Mesenteric fat pad (tissue), 1 donor: ENCODE data around the gene CSE1L. TPM values are rescaled to one million over a fixed set of nuclear protein-coding genes. Genes with fewer than 3 reads are reported as not detected.
"Not testable (repeated sequence)": the region's sequence is repeated elsewhere in the genome, so short reads cannot be mapped to it uniquely, and the experiment has no call there.

Source experiments
- DNase-seq: peaks from one replicate; pipeline ENCODE4 v3.0.0-alpha.2; 2020; ENCODE audit warnings: low spot score
- long read RNA-seq: library from polyadenylated mRNA; unstranded; transcript quantifications from one replicate; pipeline ENCODE4 v2.0.0, GENCODE V29; 2020
- total RNA-seq: library from RNA; stranded (reverse); fragmentation: NEBNext Ultra II Directional; extraction: Animal tissue kit (Norgen Biotek cat#: 25700); gene quantifications from one replicate; pipeline ENCODE4 v1.2.1, GENCODE V29; 2021
- donor health status: DM: yes; HTN: yes; CAD: no.

Gene CSE1L, protein sequence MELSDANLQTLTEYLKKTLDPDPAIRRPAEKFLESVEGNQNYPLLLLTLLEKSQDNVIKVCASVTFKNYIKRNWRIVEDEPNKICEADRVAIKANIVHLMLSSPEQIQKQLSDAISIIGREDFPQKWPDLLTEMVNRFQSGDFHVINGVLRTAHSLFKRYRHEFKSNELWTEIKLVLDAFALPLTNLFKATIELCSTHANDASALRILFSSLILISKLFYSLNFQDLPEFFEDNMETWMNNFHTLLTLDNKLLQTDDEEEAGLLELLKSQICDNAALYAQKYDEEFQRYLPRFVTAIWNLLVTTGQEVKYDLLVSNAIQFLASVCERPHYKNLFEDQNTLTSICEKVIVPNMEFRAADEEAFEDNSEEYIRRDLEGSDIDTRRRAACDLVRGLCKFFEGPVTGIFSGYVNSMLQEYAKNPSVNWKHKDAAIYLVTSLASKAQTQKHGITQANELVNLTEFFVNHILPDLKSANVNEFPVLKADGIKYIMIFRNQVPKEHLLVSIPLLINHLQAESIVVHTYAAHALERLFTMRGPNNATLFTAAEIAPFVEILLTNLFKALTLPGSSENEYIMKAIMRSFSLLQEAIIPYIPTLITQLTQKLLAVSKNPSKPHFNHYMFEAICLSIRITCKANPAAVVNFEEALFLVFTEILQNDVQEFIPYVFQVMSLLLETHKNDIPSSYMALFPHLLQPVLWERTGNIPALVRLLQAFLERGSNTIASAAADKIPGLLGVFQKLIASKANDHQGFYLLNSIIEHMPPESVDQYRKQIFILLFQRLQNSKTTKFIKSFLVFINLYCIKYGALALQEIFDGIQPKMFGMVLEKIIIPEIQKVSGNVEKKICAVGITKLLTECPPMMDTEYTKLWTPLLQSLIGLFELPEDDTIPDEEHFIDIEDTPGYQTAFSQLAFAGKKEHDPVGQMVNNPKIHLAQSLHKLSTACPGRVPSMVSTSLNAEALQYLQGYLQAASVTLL
- total RNA-seq = 41.6 TPM
- long read RNA-seq, transcript CSE1L-201 (25 exons, 3,553 nt) = major isoform, 6 of 21 reads
- long read RNA-seq, partial matches to known transcripts = 11 of 21 reads
- long read RNA-seq, other reads (novel, unspliced or antisense) = 4 of 21 reads

DNA sequence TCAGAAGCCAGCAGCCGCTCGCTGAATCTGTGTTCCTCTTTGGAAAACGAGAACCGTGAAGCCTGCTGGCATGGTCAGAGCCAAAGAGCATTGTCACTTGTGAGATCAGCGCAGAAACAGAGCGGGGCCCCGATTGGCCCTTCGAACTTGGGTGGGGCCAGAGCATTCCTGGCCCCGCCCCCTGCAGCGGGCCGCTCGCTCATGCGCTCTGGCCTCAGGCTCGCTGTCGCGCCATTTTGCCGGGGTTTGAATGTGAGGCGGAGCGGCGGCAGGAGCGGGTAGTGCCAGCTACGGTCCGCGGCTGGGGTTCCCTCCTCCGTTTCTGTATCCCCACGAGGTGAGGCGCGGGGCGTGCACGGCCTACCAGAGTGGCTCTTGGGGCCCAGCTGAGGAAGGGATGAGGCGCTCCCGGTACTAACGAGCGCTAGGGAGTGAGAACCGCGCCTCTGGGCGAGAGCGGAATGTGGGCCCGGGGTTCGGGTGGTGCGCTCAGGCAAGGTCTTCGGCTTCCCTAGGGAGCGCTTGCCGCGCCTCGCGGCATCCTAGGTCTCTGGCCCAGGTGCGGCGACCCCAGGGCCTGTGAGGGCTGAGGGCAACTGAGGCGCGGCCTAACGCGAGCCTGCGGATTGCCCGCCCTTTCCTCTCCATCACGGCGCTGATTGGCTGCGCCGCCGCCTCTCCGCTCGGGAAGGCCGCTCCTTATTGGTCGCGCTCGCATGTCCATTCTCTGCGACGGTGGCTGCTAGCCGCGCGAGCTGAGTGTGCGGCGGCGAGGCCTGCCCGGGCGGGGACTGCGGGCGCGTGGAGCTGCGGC is at the start of gene CSE1L:
CSE1L (plus strand) TSS at position 226 of the 814 bp plus-strand sequence. CDS start 12,152 bp downstream, outside the sequence.
- DNase-seq = peak; percentile 98

DNA sequence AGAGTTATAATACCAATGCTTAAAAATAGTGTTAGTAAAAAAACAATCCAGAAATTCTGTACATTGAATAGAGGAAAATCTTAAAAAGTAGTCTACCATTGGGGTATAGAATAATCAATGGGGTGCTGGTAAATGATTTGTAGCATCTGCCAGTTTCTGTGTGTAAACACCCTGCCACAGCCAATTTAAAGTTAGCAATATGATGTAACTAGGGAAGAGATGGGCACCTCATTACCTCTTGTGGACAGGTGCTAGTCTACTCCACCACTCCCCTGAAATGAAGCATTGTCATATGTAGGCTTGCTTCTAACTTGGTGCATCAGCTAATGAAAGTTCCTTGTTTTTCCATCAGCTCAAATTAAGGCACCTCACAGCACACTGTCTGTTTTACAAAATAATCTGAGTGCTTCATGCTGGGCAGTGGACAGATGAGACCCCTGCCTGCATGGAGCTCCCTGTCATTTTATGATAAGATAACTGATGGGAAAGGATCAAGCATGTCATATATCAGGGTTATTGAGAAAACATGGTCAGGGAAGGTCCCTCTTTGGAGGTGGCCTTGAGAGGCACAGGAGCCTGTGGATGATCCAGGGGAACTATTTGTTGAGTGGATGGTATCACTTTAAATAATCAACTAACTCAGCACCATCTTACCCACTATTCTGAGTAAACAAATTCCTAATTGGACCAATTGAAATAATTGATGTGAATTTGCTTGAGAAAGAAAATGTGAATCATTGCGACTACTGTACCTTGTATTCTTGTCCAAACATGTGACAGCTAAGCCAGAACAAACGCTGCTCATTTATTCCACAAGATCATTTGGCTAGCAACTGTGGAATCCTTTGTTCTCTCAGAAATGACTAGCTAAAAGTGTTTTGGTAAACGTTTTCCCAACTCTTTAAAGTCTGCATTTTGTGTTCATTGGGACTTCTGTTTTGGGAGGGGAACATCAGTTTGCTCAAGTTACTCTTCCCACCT is 45.9 kb upstream of the CSE1L start:
- no peak for DNase-seq

DNA sequence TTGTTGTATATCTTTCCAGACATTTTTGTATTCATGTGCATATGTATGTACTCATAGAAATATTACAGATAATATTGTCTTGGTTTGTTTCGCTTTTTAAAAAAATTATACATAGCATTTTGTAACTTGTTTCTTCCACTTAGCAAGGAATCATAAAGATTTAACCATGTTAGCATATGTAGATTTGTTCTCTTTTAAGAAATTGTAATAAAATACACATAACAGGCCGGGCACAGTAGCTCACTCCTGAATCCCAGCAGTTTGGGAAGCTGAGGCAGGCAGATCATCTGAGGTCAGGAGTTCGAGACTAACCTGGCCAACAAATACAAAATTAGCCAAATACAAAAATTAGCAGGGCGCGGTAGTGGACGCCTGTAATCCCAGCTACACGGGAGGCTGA is 44.4 kb upstream of the CSE1L start:
- no peak for DNase-seq

DNA sequence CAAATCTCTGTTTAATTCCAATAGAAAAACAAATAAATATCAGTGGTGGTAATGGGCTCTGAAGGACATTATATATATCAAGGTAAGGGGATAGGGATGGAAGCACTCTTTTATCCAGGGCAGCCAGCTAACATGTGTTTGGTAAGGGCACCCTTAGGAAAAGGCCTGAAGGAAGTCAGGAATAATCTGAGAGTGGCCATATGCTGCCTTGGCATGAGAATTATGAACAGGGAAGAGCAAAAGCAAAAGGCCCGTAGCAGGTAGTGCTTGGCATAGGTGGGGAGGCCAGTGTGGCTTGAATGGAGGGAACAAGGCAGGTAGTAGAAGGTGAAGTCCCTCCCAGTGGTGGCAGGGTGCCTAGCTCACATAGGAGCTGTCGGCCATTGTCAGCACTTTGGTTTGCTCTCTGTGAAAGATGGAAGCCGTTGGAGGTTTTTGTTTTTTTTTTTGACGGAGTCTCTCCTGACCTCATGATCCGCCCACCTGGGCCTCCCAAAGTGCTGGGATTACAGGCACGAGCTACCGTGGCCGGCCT is 39.6 kb upstream of the CSE1L start:
- no peak for DNase-seq

DNA sequence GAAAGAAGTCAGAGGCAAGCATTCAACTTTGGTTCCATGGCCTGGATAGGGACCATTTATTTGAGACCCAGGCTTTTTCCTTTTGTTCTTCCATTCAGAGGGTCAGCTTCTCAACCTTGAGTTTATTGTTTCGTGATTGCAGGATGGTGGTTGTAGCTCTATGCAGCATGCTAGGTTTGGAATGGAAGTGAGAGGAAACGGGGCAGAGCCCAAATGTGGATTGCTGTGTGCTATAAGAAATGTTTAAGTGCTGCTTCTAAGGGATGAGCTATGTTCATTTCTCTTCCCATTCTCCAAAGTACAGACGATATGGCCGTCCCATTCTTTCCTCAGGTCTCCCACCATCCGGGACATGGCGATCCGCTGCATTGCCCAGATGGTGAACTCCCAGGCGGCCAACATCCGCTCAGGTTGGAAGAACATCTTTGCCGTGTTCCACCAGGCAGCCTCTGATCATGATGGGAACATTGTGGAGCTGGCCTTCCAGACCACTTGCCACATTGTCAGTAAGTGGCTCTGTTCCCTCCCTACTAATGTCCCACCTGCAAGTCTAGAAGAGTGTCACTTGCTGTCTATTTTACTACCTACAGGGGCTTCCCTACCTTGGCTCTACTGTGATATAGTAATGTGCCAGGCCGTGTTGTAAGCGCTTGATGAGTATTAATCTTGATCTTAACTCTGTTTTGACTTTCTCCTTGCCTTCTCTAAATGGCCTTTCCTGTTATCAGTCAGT is 36.0 kb upstream of the CSE1L start:
- DNase-seq = no peak

DNA sequence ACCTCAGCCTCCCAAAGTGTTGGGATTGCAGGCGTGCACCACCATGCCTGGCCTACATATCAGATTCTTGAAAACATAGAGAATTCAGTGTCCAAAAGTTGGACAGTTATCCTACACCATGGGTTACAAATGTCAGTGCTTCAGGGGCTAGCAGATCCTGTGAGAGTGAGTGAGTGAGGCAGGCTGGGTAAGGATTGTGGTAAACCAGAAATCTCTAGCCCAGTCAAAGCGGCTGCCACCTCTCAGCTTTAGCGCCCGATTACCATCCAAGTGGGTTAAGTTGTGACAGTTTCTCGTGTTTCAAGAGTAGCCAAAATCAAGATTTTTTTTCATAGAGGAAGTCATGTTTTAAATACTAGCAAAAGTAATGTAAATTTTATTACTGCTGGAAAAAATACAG is 21.9 kb upstream of the CSE1L start:
- no peak for DNase-seq

DNA sequence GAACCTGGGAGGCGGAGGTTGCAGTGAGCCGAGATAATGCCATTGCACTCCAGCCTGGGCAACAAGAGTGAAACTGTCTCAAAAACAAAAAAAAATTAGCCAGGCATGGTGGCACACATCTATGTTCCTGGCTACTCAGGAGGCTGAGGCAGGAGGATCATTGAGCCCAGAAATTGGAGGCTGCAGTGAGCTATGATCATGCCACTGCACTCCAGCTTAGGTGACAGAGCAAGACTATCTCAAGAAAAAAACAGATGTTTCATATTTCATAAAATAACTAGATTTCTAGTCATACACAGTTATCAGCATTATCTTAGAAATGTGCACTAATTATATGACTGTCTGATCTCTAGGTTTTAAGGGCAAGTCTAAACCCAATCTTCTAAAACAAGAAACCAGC is 17.9 kb upstream of the CSE1L start:
- not testable (repeated sequence) for DNase-seq

DNA sequence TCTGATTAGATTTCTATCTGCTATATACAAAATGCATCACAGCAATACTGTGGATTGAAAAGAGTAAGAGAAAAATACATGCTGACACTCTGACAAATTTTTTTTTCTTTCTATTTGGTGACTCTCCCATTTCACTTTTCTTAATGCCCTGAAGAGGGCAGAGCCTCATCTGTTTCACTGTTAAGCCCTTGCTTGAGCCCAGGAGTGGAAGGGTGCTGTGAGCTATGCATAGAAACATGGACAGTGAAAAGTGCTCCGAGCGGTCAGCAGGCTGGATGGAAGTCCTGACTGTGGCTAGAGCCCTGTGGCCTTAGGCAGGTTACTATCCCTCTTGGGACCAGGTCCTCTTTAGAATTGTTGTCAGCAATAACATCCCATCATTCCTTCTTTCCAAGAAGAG is 17.4 kb upstream of the CSE1L start:
- DNase-seq = no peak

DNA sequence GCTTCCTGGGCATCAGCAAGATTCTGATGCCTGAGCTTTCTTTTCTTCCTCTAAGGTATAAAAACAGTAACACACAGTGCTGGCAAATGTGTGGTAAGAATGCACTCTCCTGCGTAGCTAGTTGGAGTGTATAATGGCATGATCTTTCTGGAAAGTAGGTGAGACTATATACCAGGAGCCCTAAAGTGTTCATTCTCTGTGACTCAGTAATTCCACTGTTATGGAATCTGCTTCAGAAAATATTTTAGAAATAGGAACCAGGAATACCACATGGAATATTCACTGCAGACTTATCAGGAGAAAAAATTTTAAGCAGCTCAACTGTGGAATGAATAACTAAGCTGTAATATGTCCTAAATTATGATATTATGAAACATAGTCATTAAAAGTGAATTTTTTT is 16.9 kb upstream of the CSE1L start:
- DNase-seq = no peak

DNA sequence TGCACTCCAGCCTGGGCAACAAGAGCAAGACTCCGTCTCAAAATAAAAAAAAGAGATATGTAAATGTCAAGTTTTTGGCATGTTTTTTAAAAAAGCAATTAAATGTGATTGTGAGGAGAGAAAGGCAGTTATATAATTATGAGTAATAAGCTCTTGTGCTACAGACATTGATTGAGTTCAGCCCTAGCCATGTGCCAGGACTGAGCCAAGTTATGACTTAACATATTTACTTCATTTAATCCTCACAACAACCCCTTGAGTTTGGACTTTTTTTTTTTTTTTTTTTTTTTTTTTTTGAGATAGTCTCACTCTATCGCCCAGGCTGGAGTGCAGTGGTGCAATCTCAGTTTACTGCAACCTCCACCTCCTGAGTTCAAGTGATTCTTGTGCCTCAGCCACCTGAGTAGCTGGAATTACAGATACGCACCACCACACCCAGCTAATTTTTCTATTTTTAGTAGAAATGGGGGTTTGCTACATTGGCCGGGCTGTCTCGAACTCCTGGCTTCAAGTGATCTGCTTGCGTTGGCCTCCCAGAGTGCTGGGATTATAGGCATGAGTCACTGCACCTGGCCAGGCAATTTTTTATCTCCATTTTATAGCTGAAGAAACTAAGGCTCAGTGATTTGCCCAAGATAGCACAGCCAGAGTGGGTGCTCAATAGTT is 15.0 kb upstream of the CSE1L start:
- DNase-seq = no peak

DNA sequence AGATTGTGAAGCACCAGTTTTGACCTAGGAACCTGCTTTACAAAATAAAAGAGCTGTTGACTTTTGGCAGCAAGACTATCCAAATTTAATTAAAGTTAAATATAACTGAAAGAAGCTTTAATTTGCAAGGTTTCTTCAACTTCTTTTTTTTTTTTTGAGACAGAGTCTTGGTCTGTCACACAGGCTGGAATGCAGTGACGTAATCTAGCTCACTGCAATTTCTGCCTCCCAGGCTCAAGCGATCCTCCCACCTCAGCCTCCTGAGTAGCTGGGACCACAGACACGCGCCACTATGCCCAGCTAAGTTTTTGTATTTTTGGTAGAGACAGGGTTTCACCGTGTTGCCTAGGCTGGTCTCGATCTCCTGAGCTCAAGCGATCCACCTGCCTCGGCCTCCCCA is 13.7 kb upstream of the CSE1L start:
- no peak for DNase-seq

DNA sequence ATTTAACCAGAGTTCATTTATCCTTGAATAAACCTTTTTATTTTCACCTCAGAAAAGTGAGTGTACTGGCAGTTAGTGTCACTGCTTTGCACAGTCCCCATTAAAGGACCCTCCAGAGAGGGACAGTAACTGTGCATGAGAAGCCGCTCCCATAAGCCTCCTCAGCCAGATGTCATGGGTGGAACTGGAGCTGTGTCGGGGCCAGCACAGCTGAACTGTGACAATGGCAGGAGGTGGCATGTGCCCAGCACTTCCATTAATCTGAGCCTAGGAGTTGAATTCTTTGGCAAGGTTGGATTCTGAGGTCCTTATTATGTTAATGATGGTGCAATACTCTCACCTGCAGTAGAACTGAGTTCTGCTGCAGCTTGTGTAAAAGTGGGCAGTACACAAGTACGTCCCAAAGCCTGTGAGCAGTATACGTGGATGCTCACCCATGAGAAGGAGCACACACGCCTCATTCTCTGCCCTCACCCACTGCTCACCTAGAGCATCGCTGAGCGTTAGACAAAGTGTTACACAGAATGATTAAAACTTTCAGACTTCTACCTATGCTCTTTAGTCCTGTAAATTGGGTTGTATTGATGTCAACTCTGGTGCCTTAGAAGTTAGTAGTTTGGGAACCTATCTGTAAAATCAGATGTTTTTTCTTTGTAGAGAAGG is 11.9 kb upstream of the CSE1L start:
- no peak for DNase-seq

DNA sequence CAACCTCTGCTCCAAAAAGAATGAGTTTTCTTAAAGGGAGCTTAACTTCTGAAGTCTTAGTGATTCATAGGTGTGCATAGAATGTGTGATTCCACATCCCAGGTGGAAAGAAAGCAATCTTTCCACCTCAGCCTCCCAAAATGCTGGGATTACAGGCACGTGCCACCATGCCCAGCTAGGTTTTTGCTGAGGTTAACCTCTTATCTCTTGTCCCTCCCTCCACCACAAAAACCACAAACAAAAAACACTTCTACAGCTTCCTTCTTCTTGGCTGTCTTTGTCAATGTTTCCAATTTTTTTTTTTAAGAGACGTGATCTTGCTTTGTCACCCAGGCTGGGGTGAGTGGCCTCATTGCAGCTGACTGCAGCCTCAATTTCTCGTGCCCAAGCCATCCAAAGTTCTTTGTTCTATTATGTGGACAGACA is 8.1 kb upstream of the CSE1L start:
- DNase-seq = no peak

DNA sequence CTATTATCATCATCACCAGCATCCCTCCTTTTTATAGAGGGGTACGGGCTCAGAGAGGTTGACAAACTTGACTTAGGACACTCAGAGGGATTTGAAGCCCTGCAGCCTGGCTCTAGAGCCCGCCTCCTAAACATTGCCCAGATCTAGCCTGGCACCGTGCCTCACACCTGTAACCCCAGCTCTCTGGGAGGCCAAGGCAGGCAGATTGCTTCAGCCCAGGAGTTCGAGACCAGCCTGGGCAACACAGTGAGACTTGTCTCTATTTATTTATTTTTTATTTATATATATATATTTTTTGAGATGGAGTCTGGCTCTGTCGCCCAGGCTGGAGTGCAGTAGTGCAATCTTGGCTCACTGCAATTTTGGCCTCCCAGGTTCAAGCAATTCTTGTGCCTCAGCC is 6.3 kb upstream of the CSE1L start:
- no peak for DNase-seq

DNA sequence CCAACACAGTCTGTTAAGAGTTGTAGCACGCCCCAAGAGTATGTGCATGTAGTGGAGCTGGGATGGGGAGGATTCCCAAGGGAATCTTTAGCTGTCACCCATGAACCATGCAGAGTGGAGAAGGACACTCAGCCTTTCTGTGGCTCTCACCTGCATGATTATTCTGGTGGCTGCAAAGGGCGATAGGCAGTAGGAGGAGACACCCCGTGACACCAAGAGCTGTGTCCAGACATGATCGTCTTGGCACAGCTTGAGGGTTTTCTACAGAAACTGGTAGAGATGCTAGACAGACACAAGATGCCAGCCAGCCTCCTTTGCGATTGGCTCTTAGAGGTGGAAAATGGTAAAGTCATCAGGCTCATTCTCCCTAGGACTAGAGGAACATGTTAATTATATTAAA is 3.1 kb upstream of the CSE1L start:
- DNase-seq = no peak

DNA sequence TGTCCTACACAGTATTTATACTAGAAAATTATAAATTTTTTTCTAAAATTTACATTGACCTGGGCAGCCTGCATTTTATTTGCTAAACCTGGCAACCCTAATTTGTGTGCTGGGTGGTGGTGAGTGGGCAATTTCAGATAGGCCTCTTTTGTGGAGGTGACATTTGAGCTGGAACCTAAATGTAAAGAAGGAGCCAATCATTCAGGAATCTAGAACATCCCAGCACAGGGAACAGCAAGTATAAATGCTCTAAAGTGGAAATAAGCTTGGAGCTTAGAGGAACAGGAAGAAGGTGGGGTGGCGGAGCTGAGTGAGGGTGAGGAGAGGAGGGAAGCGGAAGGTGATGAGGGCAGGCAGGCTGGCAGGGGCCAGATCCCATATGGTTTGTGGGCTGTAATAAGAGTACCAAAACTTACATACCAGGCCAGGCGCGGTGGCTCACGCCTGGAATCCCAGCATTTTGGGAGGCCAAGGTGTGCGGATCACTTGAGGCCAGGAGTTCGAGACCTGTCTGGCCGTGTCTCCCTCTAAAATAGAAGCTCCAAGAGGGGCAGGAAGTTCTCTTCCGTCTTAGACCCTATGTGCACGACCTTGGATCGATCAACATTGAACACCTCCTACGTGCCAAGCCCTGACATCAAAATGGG is 549 bp upstream of the CSE1L start:
- DNase-seq = no peak

DNA sequence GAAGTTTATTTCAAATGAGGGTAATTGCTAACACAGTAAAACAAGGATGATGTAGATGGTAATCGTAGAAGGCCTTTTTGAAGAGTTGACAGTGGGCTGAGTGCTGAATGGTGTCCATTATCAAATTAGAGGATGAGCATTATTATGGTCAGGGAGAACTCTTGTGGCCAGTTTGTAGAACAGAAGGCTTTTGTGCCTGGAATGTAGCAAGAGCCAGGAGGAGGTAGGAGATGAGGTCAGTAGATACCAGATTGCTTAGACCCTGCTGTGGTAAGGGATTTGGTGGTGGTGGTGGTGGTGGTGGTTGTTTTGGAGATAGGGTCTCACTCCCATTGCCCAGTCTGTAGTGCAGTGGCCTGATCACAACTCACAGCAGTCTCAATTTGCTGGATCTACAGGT is 6.2 kb downstream of the CSE1L start:
- no peak for DNase-seq
